ENCODE data around the gene ARHGAP26. TPM values are rescaled to one million over a fixed set of nuclear protein-coding genes. Genes with fewer than 3 reads are reported as not detected.

ARHGAP26 gene
- total and polyA plus RNA-seq, 2 donors (not counting 3 experiments of a cell fraction or from before 2014, with no cell fraction given) = 3.1 to 16.2 TPM

- Histone ChIP-seq H3K9ac (replicated peaks; ENCODE audit: extremely low read depth, insufficient read depth, low read length) (no peak overlapping the region), H3K36me3 (ENCODE audit: control insufficient read depth in 2 of 2, extremely low read depth in 1 of 2, insufficient read depth in 2 of 2, low read length in 2 of 2) (no peaks in the 10 kb centered on the region), H3K9me3 (replicated peaks; ENCODE audit: control insufficient read depth, insufficient read depth, low read length) (no peaks in the 10 kb centered on the region), H3K4me3 (replicated peaks in 1 of 3; ENCODE audit: insufficient read depth in 1 of 3, low read depth in 1 of 3, low read length in 3 of 3) (no peak overlapping the region), H3K27ac (ENCODE audit: insufficient read depth, low read depth, low read length) (no peak overlapping the region), H2AFZ (ENCODE audit: low read depth, low read length) (no peak overlapping the region), H3K9me1 (replicated peaks; ENCODE audit: control insufficient read depth, extremely low read depth, insufficient read depth, low read length) (no peaks in the 10 kb centered on the region), H3K4me1 (ENCODE audit: control insufficient read depth, extremely low read depth, insufficient read depth, low read length) (peaks cover 25% of the 10 kb centered on the region), H4K20me1 (replicated peaks; ENCODE audit: control insufficient read depth, extremely low read depth, insufficient read depth, low read length) (no peaks in the 10 kb centered on the region), H3K79me2 (ENCODE audit: control insufficient read depth, insufficient read depth, low read length) (no peaks in the 10 kb centered on the region), H3K27me3 (ENCODE audit: control insufficient read depth in 2 of 2, insufficient read depth in 2 of 2, low read length in 2 of 2) (no peaks in the 10 kb centered on the region), H3K4me2 (ENCODE audit: insufficient read depth, low read length) (no peak overlapping the region)
- POLR2A ChIA-PET = no interaction called here
- dilution Hi-C loops (cut with MboI; ENCODE audit: extremely low pct_ligation_motif_present, low sequenced_read_pairs) (no loop called here), intact Hi-C loops (cut with micrococcal nuclease) (no loop called here)
- BruUV-seq (replicated peaks) = no TSS peak
- DNase-seq (ENCODE audit: low read depth, low spot score) = no peak
- CTCF ChIA-PET = no interaction called here
- TF ChIP-seq MYC (IDR thresholded peaks at IDR 0.05; ENCODE audit: low read depth, low read length) = no peak
- TF ChIP-seq POLR2AphosphoS5 (IDR thresholded peaks at IDR 0.05; ENCODE audit: insufficient read depth, low read depth, low read length) = no peak
- no peak for TF ChIP-seq POLR2A (IDR thresholded peaks at IDR 0.05; ENCODE audit: low read depth, low read length)
- TF ChIP-seq CTCF (IDR thresholded peaks at IDR 0.05; ENCODE audit: extremely low read depth in 1 of 2, insufficient read depth in 1 of 2, low read depth in 1 of 2, low read length in 2 of 2) = no peak
- TF ChIP-seq EZH2 (IDR thresholded peaks at IDR 0.05; ENCODE audit: borderline replicate concordance, low read depth, low read length, severe bottlenecking) = no peak
- TF ChIP-seq JUN (IDR thresholded peaks at IDR 0.05; ENCODE audit: borderline replicate concordance, insufficient read depth, insufficient read length, low read depth) = no peak
- TF ChIP-seq GATA2 (IDR thresholded peaks at IDR 0.05; ENCODE audit: insufficient read depth, insufficient read length, low read depth, low read length) = no peak
- no peak for FAIRE-seq
Observed at GRCh38 chr5:142849466-142849865, 79.3 kb downstream of the ARHGAP26 start.
